Gastrocnemius medialis (tissue), 4 donors: ENCODE measurements around the gene GDF7. TPM values are rescaled to one million over a fixed set of nuclear protein-coding genes. Genes with fewer than 3 reads are reported as not detected.

Source experiments
- ATAC-seq, 2 donors: fragments of 150-250 bp; one replicate each; pipeline ENCODE4 v1.9.1; 2016
- DNase-seq, 2 donors: peaks; one replicate each; pipeline ENCODE4 v3.0.0-alpha.2; 2019
- H3K27ac ChIP-seq, 4 donors: fragments of 200-600 bp; sonication (generic); 1 replicate in 1 of 4; 2 replicates in 3 of 4; pipeline ENCODE4 v1.5.1; 2016 to 2018; ENCODE audit warnings: mild to moderate bottlenecking in 2 of 4, moderate library complexity in 1 of 4
- H3K27me3 ChIP-seq, 3 donors: fragments of 200-600 bp; sonication (generic) in 2 of 3; 1 replicate in 1 of 3; 2 replicates in 2 of 3; pipeline versions ENCODE4 v1.5.1 to v1.6.0; 2016 to 2019; ENCODE audit warnings: mild to moderate bottlenecking in 1 of 3, moderate library complexity in 1 of 3
- H3K36me3 ChIP-seq, 2 donors: fragments of 200-600 bp; sonication (generic) in 1 of 2; one replicate each; pipeline ENCODE4 v1.5.1; 2017 to 2018
- H3K4me1 ChIP-seq, 2 donors: fragments of 200-600 bp; sonication (generic) in 1 of 2; one replicate each; pipeline ENCODE4 v1.5.1; 2016 to 2017; ENCODE audit warnings: mild to moderate bottlenecking in 2 of 2
- H3K4me3 ChIP-seq, 4 donors: fragments of 200-600 bp; sonication (generic) in 3 of 4; 1 replicate in 1 of 4; 2 replicates in 3 of 4; pipeline ENCODE4 v1.5.1; 2016 to 2019; ENCODE audit warnings: mild to moderate bottlenecking in 2 of 4
- H3K9me3 ChIP-seq, 3 donors: fragments of 200-600 bp; sonication (generic) in 2 of 3; 1 replicate in 1 of 3; 2 replicates in 2 of 3; pipeline ENCODE4 v1.5.1; 2016 to 2019
- CTCF ChIP-seq, 5 experiments: fragments of 450-650 bp in 3 of 5; fragments of 200-600 bp in 2 of 5; sonication (generic) in 2 of 5; IDR thresholded peaks in 4 of 5; conservative IDR thresholded peaks in 1 of 5; 1 replicate in 4 of 5; 2 replicates in 1 of 5; pipeline ENCODE4 v1.5.1; 2016 to 2019; ENCODE audit warnings: antibody characterized with exemption in 5 of 5, mild to moderate bottlenecking in 3 of 5, moderate library complexity in 3 of 5
- POLR2A ChIP-seq, 2 donors: fragments of 450-650 bp; IDR thresholded peaks; one replicate each; pipeline ENCODE4 v1.6.1; 2017; ENCODE audit warnings: antibody characterized with exemption in 2 of 2, mild to moderate bottlenecking in 2 of 2, moderate library complexity in 2 of 2
- in situ Hi-C, 4 donors: fragments of 200-750 bp; cut with MboI; loops; one replicate each; pipeline versions ENCODE4 v1.15.0 to v1.8.0; 2017; ENCODE audit warnings: low sequenced_read_pairs in 4 of 4
- intact Hi-C: fragments of 100-400 bp; cut with DNase I; formaldehyde crosslinking; loops from one replicate; pipeline ENCODE4 v1.15.1; 2023; ENCODE audit warnings: low total_unique reads
- total RNA-seq, 4 donors: library from RNA; depleted of rRNA; stranded (reverse); fragments of >200 nt; gene quantifications; one replicate each; pipeline versions ENCODE4 v1.1.0 to v1.2.3, GENCODE V29; 2016

The GDF7 gene
- total RNA-seq, 4 donors from 2014 or later = 0.02 to 0.10 (median 0.07) TPM; not detected in 1

GRCh38 chr2:20619624-20620024 lies 47.3 kb upstream of the GDF7 start:
- Histone ChIP-seq H3K4me1 (peaks cover 69 to 91% of the 10 kb centered on the region in 2 donors), H3K36me3 (peaks cover 0 to 22% of the 10 kb centered on the region in 2 donors), H3K27ac (peak overlapping the region; percentile 87 to 95 (median 94)), H3K27me3 (no peaks in the 10 kb centered on the region), H3K9me3 (no peaks in the 10 kb centered on the region), H3K4me3 (no peak overlapping the region)
- ATAC-seq (no peak), DNase-seq (peak in 1 of 2 donors; percentile 46)
- in situ Hi-C loops = loop anchor here in 2 of 4 donors (10.0 kb wide), 1 partner anchor 75 kb away; no protein-coding TSS in a partner anchor
- intact Hi-C loops = loop anchor here (5.0 kb wide), 1 partner anchor 172 kb away; the partner anchor contains the start of gene RHOB
- TF ChIP-seq POLR2A (IDR thresholded peaks at IDR 0.05) (no peak), CTCF (IDR thresholded peaks at IDR 0.05 in 4 of 5, conservative IDR thresholded peaks at IDR 0.05 in 1 of 5) (no peak)

GRCh38 chr2:20620271-20620681 lies 46.7 kb upstream of the GDF7 start:
- H3K9me3 ChIP-seq = no peaks in the 10 kb centered on the region
- in situ Hi-C loops = no loop called here
- peak overlapping the region; percentile 87 to 95 (median 94) for H3K27ac ChIP-seq
- no peaks in the 10 kb centered on the region for H3K27me3 ChIP-seq
- TF ChIP-seq CTCF (IDR thresholded peaks at IDR 0.05 in 4 of 5, conservative IDR thresholded peaks at IDR 0.05 in 1 of 5) (no peak), POLR2A (IDR thresholded peaks at IDR 0.05) (no peak)
- peaks cover 67 to 90% of the 10 kb centered on the region in 2 donors for H3K4me1 ChIP-seq
- peaks cover 0 to 22% of the 10 kb centered on the region in 2 donors for H3K36me3 ChIP-seq
- no peak for DNase-seq
- ATAC-seq = no peak
- H3K4me3 ChIP-seq = no peak overlapping the region
- intact Hi-C loops = no loop called here

GRCh38 chr2:20620696-20621365 lies 46.1 kb upstream of the GDF7 start:
- DNase-seq (no peak), ATAC-seq (no peak)
- Histone ChIP-seq H3K36me3 (peaks cover 0 to 22% of the 10 kb centered on the region in 2 donors), H3K27me3 (no peaks in the 10 kb centered on the region), H3K9me3 (no peaks in the 10 kb centered on the region), H3K27ac (peak overlapping the region; percentile 87 to 95 (median 94)), H3K4me1 (peaks cover 65 to 85% of the 10 kb centered on the region in 2 donors), H3K4me3 (no peak overlapping the region)
- TF ChIP-seq POLR2A (IDR thresholded peaks at IDR 0.05) = no peak
- in situ Hi-C loops (no loop called here), intact Hi-C loops (no loop called here)

GRCh38 chr2:20621366-20622295 lies 45.3 kb upstream of the GDF7 start:
- peaks cover 0 to 22% of the 10 kb centered on the region in 2 donors for H3K36me3 ChIP-seq
- TF ChIP-seq POLR2A (IDR thresholded peaks at IDR 0.05) = no peak
- no peak for TF ChIP-seq CTCF (IDR thresholded peaks at IDR 0.05 in 4 of 5, conservative IDR thresholded peaks at IDR 0.05 in 1 of 5)
- H3K4me3 ChIP-seq = no peak overlapping the region
- ATAC-seq (no peak), DNase-seq (peak in 1 of 2 donors; percentile 14)
- H3K27me3 ChIP-seq = no peaks in the 10 kb centered on the region
- intact Hi-C loops (no loop called here), in situ Hi-C loops (no loop called here)
- H3K9me3 ChIP-seq = no peaks in the 10 kb centered on the region
- peaks cover 57 to 80% of the 10 kb centered on the region in 2 donors for H3K4me1 ChIP-seq
- peak overlapping the region; percentile 87 to 95 (median 94) for H3K27ac ChIP-seq

GRCh38 chr2:20622296-20622686 lies 44.7 kb upstream of the GDF7 start:
- in situ Hi-C loops (no loop called here), intact Hi-C loops (no loop called here)
- Histone ChIP-seq H3K36me3 (peaks cover 0 to 22% of the 10 kb centered on the region in 2 donors), H3K27ac (peak overlapping the region; percentile 87 to 95 (median 94)), H3K9me3 (no peaks in the 10 kb centered on the region), H3K4me3 (no peak overlapping the region), H3K27me3 (no peaks in the 10 kb centered on the region), H3K4me1 (peaks cover 56 to 79% of the 10 kb centered on the region in 2 donors)
- ATAC-seq (no peak), DNase-seq (no peak)
- TF ChIP-seq CTCF (IDR thresholded peaks at IDR 0.05 in 4 of 5, conservative IDR thresholded peaks at IDR 0.05 in 1 of 5) (no peak), POLR2A (IDR thresholded peaks at IDR 0.05) (no peak)
